Activated CD4-positive, alpha-beta T cell treated with anti-CD3 and anti-CD28 coated beads, Interleukin-2, Interleukin-4, amounts not matched to agents 100 ng/mL and 50 ng/mL, durations not matched to agents 16 hours and 8 hours (primary cell): ENCODE data around the gene CDH6.

ENCODE experiments used
- DNase-seq: peaks from one replicate; pipeline ENCODE4 v3.0.0-alpha.2; 2020; ENCODE audit warnings: low spot score

The CDH6 gene

GRCh38 chr5:31251032-31251431 lies 57.5 kb downstream of the CDH6 start:
- DNase-seq: no peak

DNA sequence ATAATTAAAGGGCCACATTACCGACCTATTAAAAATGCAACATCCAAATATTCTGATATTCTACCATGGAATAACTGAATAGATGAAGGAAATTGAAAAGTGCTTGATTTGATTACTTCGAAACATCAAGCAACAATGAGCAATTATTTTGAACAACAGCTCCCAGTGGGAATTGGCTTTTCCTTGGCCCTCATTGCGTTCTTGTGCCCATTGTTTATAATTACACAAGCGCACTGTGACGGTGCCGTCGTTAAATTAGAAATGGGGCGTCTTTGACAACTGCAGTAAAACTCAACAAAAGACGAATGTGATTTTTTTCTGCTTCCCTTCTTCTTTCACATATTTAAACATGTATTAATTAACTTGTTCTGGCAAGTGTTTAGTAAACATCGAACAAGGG lies 61.6 kb downstream of the CDH6 start:
- no peak for DNase-seq

- DNase-seq: no peak
These were observed 74.8 kb downstream of the CDH6 start for GRCh38 chr5:31268256-31268655.

DNA sequence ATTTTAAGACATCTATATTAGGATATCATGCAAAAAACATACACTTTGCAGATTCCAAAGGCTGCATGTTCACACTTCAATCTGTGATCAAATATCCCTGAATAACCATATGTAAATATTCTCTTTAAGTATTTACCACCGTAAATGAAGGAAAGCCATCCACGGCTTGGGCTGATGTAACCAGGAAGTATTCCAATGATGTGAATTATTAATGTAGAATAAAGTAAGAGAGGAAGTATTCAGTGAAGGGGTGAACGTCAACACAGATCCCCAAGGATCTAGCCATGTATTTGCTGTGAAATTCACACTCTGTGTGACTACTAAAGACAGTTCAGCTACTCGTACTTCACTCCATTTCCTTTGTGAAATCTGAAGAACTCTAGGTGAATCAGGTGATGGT lies 75.2 kb downstream of the CDH6 start:
- DNase-seq: no peak

DNA sequence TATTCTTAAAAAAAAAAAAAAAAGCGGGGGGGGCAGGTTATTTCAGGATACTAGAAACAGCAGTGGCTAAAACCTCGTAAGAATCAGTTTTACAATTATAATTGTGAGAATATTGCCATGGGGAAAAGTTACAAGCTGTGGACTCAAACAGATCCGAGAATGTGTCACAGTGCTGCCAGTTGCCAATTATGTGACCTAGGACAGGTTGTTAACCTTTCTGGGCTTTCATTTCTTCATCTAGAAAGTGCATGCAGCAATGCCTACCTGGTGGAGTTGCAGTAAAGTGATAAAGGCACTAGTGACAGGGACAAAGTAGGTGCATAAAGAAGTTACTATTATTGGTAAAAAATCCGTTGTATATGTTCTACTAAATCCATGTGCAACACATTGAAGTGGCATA lies 75.8 kb downstream of the CDH6 start:
- DNase-seq: no peak

GRCh38 chr5:31270396-31270795 lies 76.9 kb downstream of the CDH6 start:
- no peak for DNase-seq

- DNase-seq: no peak
These were observed 78.1 kb downstream of the CDH6 start for GRCh38 chr5:31271567-31271966.

DNA sequence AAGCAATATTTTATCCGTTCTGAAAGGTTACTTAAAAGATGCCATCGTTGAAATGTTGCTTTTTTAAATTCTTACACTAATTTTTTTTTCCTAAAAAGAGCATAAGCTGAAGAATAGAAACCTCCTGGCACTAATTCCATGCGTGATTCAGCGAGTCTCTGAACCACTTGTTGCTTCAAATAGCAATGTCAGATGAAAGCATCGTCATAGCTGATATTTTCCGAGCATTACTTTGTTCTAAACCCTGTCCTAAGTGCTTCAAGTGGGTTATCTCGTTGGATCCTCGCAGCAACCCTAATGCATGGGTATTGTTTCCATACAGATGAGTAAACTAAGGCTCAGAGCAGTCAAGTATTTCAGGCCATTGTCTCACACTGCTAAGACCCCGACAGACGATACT lies 79.7 kb downstream of the CDH6 start:
- DNase-seq: no peak

- peak; percentile 15 for DNase-seq
These were observed 80.3 kb downstream of the CDH6 start for GRCh38 chr5:31273631-31274378.

DNA sequence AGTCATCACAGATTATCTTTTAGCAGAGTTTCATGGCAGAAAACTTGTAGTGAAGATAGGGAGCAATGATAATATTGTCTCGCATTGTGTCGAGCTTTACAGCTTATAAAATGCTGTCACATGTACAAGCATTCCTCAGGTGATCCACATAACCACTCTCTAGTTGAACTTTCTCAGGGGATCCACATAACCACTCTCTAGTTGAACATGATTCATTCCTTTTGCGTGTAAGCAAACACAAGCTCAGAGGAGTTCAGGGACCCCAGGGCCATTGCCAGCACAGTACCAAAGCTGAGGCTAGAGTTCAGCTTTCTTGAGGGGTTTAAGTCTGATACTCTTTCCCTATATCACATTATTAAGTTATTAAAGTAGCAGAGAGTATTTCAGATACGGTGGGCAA lies 86.7 kb downstream of the CDH6 start:
- no peak for DNase-seq

- DNase-seq: no peak
These were observed 89.8 kb downstream of the CDH6 start for GRCh38 chr5:31283326-31283725.

- no peak for DNase-seq
These were observed 91.5 kb downstream of the CDH6 start for GRCh38 chr5:31285025-31285424.

GRCh38 chr5:31287985-31288384 lies 94.5 kb downstream of the CDH6 start:
- DNase-seq: no peak

DNA sequence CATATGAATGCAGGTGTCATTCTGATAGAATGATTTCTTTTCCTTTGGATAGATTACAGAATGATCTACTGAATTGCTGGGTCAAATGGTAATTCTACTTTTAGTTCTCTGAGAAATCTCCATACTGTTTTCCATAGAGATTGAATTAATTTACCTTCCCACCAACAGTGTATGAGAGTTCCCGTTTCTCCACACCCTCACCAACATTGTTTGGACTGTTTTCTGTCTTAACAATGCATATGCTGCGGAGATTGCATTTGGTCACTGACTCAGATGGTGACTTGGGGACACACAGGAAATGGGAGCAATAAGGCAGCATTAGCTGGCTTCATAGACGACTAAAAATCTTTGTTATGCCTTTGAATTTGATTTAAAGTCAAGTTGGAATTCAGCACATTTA lies 95.9 kb downstream of the CDH6 start:
- no peak for DNase-seq

DNA sequence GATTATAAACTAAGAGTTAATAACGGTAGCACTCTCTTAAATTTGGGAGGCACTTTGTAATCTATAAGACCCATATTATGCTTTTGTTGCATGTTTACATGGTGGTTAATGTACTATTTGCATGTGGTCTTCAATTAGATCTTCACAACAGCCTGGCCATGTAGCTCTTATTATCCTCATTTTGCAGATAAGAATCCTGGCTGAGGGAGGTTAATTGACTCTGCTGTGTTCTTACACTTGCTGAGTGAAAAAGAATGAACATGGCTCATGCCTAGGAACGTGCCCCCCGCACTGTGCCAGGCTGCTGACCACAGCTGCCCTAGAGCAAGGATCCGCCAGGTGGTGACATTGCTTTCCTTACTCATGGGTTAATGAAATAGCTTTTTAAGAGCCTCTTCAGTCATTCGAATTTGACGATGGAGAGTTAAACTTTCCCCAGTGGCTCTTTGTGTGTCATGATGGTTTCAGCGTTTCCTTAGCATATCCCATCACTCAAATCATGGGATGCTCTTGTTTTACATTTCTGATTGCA lies 97.9 kb downstream of the CDH6 start:
- no peak for DNase-seq

- DNase-seq: no peak
These were observed 107.0 kb downstream of the CDH6 start for GRCh38 chr5:31300501-31300900.

GRCh38 chr5:31301833-31302232 lies 108.3 kb downstream of the CDH6 start:
- DNase-seq: no peak

GRCh38 chr5:31303688-31304087 lies 110.2 kb downstream of the CDH6 start:
- DNase-seq: no peak

GRCh38 chr5:31317665-31318064 lies 124.2 kb downstream of the CDH6 start:
- no peak for DNase-seq

- no peak for DNase-seq
These were observed 125.8 kb downstream of the CDH6 start for GRCh38 chr5:31319335-31319734.

- no peak for DNase-seq
These were observed 129.5 kb downstream of the CDH6 start for GRCh38 chr5:31322946-31323345.

DNA sequence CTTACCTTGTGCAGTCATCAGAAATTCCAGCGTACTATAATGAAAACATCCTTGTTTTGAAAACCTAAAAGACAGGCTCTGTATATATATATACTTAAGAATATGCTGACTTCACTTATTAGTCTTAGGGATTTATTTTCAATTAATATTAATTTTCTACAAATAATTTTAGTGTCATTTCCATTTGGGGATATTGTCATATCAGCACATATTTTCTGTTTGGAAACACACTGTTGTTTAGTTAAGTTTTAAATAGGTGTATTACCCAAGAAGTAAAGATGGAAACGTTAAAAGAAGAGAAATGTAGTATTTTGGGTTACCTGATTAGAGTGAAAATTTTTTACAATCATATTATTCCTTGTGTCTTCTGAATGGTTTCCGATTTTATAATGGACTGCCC lies 131.4 kb downstream of the CDH6 start:
- no peak for DNase-seq

DNA sequence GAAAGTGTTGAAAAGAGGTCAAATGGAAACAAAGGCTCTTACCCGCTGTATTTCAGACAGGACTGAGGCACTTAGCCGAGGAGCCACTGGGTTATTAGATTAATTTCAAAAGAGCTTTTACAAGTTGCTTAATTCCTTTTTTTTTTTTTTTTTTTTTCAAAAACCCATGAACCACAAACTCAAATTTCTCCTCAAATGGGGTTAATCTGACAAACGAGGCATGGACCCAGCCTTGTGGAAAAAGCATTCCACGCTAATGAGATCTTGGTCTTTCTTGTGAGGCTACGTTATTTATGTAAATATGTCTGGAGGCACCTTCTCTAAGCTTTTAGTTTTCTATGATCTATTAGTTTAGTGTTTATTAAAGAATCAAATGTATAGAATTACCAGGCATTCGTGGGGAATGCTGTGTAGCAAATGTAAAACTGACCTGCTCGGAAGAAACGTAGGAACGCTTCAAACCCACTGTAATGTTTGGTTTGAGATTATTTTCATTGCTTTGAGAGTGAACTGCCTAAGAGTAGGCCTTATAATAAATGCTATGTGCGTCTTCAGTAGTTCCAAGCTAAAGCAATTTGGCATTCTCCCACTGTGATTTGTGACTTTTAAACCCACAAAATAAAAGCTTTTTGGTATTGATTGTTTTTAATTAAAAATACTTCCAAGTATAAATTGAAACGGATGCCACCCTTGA lies 134.7 kb downstream of the CDH6 start:
- no peak for DNase-seq

DNA sequence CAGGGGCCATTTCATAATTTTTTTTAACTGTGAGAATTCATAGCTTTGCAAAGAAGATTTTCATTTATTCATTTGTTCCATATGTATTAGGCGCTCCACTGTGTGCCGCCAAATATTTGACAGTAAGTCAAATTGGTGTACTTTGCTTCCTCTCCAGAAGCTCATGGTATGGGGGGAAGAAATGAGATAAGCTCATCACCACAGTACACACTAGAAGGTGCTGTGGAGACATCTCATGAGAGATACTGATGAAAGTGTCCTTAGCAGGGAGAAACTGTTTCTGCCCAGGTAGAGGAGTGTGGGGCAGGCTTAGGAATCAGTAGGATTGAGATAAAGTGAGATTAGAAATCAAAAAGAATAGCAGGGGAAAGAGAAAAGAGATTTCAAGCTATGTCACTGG lies 136.2 kb downstream of the CDH6 start:
- no peak for DNase-seq
